GM19395 (cell line): Measurements from ENCODE around the gene TRIM56.
"Not testable (repeated sequence)": the region's sequence is repeated elsewhere in the genome, so short reads cannot be mapped to it uniquely, and the experiment has no call there.

Experiments used
- ATAC-seq: cut with Tn5 transposase; IDR thresholded peaks from one replicate; pipeline ENCODE4 v1.9.1; 2021; ENCODE audit warnings: mild to moderate bottlenecking, moderate library complexity; ENCODE audit not compliant: unreplicated experiment

Gene TRIM56

DNA sequence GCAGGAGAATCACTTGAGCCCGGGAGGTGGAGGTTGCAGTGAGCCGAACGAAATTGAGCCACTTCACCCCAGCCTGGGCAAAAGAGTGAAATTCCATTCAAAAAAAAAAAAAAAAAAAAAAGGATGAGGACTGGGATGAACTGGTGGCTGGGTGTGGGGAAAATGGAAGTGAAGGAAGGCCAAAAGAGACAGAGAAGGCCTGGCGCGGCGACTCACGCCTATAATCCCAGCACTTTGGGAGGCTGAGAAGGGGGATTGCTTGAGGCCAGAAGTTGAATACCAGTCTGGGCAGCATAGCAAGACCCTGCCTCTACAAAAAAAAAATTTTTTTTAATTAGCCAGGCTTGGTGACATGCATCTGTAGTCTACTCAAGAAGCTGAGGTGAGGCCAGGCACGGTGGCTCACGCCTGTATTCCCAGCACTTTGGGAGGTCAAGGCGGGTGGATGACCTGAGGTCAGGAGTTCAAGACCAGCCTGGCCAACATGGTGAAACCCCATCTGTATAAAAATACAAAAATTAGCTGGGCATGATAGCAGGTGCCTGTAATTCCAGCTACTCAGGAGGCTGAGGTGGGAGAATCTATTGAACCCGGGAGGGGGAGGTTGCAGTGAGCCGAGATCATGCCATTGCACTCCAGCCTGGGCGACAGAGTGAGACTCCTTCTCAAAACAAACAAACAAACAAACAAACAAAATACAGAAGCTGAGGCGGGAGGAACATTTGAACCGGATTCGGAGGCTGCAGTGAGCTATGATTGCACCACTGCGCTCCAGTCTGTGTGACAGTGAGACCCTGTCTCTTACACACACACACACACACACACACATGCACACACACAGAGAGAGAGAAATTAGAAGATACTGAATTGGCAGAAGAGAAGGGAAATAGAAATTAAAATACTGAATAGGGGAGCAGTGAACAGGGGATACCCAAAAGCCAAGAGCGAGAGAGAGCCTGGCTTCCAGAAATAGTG lies 47.6 kb downstream of the TRIM56 start:
- ATAC-seq, result not testable (repeated sequence)

DNA sequence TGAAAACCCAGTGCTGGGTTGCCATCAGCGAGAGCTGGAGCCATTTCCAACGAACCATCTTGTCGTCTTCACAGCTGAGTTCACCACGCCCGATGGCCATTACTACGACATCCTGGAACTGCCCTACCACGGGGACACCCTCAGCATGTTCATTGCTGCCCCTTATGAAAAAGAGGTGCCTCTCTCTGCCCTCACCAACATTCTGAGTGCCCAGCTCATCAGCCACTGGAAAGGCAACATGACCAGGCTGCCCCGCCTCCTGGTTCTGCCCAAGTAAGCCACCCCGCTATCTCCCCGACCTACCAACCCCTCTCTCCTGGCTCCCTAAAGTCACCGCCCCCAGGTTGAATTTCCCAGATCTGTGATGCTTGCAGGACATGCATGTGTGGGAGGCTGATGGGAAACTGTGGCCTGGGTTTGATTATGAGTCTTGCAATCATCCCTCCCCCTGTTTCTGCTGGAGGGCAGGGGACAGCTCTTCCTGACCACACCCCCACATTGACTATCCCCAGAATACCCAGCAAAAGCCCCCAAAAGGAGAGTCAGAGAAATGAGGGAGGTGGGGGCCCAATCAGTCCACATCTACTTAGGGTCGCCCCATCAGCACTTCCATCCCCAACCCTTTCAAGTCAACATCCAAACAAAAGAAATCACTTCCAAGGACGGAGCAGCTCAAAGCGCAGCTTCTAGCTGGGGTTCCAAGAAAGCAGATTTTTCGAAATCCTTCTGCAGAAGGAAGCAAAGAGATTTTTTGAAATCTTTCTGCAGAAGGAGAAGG lies 48.5 kb downstream of the TRIM56 start:
- ATAC-seq, result no peak

DNA sequence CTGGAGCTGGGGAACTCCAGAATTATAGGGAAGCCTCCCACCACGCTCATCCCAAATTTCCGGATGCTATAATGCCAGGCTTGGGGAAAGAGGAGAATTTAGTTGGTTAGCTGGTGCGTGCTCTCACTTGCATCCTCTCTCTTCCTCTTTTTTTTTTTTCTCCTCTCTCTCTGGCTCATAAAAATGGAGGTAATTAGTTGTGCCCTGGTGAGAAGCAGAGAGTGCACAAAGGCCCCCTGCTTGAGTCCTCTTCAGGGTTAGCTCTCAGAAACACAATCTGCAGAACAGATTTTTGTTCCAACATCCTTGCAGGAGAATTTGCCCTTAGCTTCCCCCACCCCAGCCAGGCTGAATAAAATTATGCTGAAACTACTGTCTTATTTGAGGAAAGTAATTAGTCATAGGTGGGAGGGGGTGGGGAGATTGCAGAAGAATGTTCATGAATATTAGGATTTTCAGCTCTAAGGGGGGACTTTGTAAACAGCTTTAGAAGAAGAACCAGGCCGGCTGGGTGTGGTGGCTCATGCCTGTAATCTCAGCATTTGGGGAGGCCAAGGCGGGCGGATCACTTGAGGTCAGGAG lies 49.2 kb downstream of the TRIM56 start:
- no peak for ATAC-seq

DNA sequence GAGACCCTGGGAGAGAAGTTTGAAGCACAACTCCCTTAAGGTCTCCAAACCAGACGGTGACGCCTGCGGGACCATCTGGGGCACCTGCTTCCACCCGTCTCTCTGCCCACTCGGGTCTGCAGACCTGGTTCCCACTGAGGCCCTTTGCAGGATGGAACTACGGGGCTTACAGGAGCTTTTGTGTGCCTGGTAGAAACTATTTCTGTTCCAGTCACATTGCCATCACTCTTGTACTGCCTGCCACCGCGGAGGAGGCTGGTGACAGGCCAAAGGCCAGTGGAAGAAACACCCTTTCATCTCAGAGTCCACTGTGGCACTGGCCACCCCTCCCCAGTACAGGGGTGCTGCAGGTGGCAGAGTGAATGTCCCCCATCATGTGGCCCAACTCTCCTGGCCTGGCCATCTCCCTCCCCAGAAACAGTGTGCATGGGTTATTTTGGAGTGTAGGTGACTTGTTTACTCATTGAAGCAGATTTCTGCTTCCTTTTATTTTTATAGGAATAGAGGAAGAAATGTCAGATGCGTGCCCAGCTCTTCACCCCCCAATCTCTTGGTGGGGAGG lies 52.5 kb downstream of the TRIM56 start:
- no peak for ATAC-seq

DNA sequence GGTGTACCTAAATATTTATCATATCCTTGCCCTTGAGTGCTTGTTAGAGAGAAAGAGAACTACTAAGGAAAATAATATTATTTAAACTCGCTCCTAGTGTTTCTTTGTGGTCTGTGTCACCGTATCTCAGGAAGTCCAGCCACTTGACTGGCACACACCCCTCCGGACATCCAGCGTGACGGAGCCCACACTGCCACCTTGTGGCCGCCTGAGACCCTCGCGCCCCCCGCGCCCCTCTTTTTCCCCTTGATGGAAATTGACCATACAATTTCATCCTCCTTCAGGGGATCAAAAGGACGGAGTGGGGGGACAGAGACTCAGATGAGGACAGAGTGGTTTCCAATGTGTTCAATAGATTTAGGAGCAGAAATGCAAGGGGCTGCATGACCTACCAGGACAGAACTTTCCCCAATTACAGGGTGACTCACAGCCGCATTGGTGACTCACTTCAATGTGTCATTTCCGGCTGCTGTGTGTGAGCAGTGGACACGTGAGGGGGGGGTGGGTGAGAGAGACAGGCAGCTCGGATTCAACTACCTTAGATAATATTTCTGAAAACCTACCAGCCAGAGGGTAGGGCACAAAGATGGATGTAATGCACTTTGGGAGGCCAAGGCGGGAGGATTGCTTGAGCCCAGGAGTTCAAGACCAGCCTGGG lies 53.1 kb downstream of the TRIM56 start:
- ATAC-seq, result no peak

DNA sequence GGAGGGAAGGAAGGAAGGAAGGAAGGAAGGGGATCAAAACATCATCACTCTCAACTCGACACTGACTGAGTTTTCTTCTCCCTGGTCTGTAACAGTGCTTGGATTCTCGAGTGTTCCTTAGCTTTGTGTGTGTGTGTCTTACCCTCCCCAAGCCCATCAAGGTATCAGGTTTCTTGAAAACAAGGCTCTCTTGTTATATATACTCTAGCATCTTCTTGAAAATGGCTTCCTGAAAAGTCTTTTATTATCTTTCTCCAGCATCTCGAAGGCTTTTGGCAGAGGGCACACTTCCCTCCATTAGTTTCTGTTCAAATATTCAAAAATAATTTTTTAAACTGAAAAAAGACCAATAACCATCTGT lies 55.0 kb downstream of the TRIM56 start:
- ATAC-seq, result no peak

DNA sequence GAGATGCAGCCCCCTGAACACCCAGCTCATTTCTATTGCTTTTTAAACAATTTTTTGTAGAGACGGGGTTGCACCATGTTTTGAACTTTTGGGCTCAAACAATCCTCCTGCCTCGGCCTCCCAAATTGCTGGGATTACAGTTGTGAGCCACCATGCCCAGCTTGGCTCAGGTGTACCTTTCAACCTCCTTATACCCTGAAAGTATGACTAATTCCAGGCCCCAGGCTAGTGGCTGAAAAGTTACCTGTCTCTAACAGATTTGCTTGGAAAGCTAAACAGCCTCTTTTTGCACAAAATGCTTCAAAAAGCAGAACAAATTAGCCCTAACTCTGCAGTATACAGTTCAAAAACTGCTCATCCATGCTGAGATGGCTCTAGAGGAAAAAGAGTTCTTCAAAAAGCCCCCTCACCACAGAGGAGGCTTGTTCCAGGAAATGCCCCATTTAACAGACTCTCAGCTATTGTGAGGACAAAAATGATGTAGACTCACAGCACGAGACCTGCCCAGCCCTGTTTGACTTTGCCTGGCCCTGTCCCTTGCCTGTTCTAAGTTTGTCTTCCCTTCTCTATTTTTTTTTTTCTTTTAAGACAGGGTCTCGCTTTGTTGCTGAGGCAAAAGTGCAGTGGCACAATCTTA lies 55.6 kb downstream of the TRIM56 start:
- no peak for ATAC-seq
